Measurements from ENCODE around the gene GRAMD4.

DNA sequence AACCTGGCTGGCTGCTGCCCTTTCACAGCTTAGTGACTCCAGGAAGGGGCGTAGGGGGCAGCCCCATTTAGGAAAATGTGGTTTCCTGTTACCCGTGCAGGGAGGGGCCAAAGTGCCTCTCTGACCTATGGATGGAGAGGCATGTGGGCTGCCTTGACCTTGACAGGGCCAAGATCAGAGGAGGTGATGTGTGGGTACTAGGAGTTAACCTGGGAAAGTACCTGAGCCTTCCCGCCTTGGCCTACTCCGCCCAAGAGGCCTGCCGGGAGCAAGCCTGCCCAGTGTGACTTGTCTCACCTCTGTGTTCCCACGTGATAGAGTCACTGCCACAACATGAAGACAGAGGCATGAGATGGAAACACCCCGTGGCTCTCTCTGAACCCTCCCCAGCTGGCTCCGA is 33.4 kb downstream of the GRAMD4 start:
- TF ChIP-seq POLR2A (IDR thresholded peaks at IDR 0.05; ENCODE audit: low read depth, low read length) = no peak
- no peak for TF ChIP-seq TARDBP (IDR thresholded peaks at IDR 0.05; ENCODE audit: borderline replicate concordance)
- TF ChIP-seq CREB1 (IDR thresholded peaks at IDR 0.05; ENCODE audit: low read depth) = no peak
- TF ChIP-seq ZBTB33 (IDR thresholded peaks at IDR 0.05) = no peak
- TF ChIP-seq EZH2 (IDR thresholded peaks at IDR 0.05; ENCODE audit: borderline replicate concordance, control insufficient read depth, low read depth, low read length) = no peak
- TF ChIP-seq, protein P1, sequence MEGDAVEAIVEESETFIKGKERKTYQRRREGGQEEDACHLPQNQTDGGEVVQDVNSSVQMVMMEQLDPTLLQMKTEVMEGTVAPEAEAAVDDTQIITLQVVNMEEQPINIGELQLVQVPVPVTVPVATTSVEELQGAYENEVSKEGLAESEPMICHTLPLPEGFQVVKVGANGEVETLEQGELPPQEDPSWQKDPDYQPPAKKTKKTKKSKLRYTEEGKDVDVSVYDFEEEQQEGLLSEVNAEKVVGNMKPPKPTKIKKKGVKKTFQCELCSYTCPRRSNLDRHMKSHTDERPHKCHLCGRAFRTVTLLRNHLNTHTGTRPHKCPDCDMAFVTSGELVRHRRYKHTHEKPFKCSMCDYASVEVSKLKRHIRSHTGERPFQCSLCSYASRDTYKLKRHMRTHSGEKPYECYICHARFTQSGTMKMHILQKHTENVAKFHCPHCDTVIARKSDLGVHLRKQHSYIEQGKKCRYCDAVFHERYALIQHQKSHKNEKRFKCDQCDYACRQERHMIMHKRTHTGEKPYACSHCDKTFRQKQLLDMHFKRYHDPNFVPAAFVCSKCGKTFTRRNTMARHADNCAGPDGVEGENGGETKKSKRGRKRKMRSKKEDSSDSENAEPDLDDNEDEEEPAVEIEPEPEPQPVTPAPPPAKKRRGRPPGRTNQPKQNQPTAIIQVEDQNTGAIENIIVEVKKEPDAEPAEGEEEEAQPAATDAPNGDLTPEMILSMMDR (IDR thresholded peaks at IDR 0.05 in 2 of 3, conservative IDR thresholded peaks at IDR 0.05 in 1 of 3; ENCODE audit: control insufficient read depth in 2 of 3, extremely low read depth in 1 of 3, insufficient read depth in 1 of 3, low read depth in 3 of 3, low read length in 3 of 3) = no peak
- no peak for TF ChIP-seq SMC3 (IDR thresholded peaks at IDR 0.05; ENCODE audit: borderline replicate concordance, low read length)
- no peak for TF ChIP-seq ZZZ3 (IDR thresholded peaks at IDR 0.05; ENCODE audit: control insufficient read depth, insufficient read length, low read depth)
- TF ChIP-seq, protein P2, sequence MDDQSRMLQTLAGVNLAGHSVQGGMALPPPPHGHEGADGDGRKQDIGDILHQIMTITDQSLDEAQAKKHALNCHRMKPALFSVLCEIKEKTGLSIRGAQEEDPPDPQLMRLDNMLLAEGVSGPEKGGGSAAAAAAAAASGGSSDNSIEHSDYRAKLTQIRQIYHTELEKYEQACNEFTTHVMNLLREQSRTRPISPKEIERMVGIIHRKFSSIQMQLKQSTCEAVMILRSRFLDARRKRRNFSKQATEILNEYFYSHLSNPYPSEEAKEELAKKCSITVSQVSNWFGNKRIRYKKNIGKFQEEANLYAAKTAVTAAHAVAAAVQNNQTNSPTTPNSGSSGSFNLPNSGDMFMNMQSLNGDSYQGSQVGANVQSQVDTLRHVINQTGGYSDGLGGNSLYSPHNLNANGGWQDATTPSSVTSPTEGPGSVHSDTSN (IDR thresholded peaks at IDR 0.05; ENCODE audit: insufficient replicate concordance, low read depth, low read length) = no peak
- TF ChIP-seq RBBP5 (conservative IDR thresholded peaks at IDR 0.05) = no peak
- no peak for TF ChIP-seq POLR2AphosphoS2 (IDR thresholded peaks at IDR 0.05; ENCODE audit: low read depth, low read length)
